Upper lobe of left lung (tissue), 4 donors: ENCODE data around the gene METTL14.
"Not testable (repeated sequence)": the region's sequence is repeated elsewhere in the genome, so short reads cannot be mapped to it uniquely, and the experiment has no call there.

Experiments used
- CTCF ChIP-seq, 6 experiments: fragments of 450-650 bp in 4 of 6; fragments of 200-600 bp in 2 of 6; sonication (generic) in 2 of 6; IDR thresholded peaks; one replicate each; pipeline ENCODE4 v1.5.1; 2016 to 2019; ENCODE audit warnings: antibody characterized with exemption in 6 of 6
- EP300 ChIP-seq, 4 donors: sonication (generic); formaldehyde crosslinking; IDR thresholded peaks; one replicate each; pipeline ENCODE4 v1.5.1; 2017; ENCODE audit warnings: antibody characterized with exemption in 4 of 4, control low read depth in 2 of 4

- TF ChIP-seq CTCF, EP300 (IDR thresholded peaks at IDR 0.05): not testable (repeated sequence)
Measured at GRCh38 chr4:118636126-118636525, 49.1 kb upstream of the METTL14 start.
